A673 (cell line): Measurements from ENCODE around the gene GLYATL2. TPM values are rescaled to one million over a fixed set of nuclear protein-coding genes. Genes with fewer than 3 reads are reported as not detected.

ENCODE experiments used
- BruUV-seq: library from RNA; stranded (reverse); fragments of 400-500 nt; replicated peaks from 2 replicates; lab custom pipeline; 2021; lab: Mats Ljungman, UMichigan
- CTCF ChIA-PET: fragments of 300-600 bp; sonication (Branson Sonifier 250); formaldehyde crosslinking; loops from one replicate; lab custom pipeline; 2022; ENCODE audit warnings: antibody characterized with exemption; lab: Charles Lee
- POLR2A ChIA-PET: fragments of 300-600 bp; sonication (Branson Sonifier 250); formaldehyde crosslinking; loops from one replicate; lab custom pipeline; 2022; ENCODE audit warnings: antibody characterized with exemption; ENCODE audit not compliant: low non-redundant PET; lab: Charles Lee
- DNase-seq: peaks from one replicate; pipeline ENCODE4 v3.0.0-alpha.2; 2015; ENCODE audit warnings: low spot score
- H3K27ac ChIP-seq: fragments of 200-600 bp; sonication (generic); 2 replicates; pipeline ENCODE4 v1.5.1; 2016; ENCODE audit warnings: mixed run types, low read depth, mild to moderate bottlenecking, mixed read lengths, antibody characterized with exemption, low read length; ENCODE audit not compliant: poor library complexity, severe bottlenecking
- H3K27me3 ChIP-seq: fragments of 200-600 bp; sonication (generic); replicated peaks from 2 replicates; pipeline ENCODE4 v1.6.1; 2017; ENCODE audit warnings: mixed run types, low read depth, mild to moderate bottlenecking, mixed read lengths, antibody characterized with exemption, low read length; ENCODE audit not compliant: insufficient read depth, poor library complexity
- H3K36me3 ChIP-seq: fragments of 200-600 bp; sonication (generic); 2 replicates; pipeline ENCODE4 v1.6.1; 2016; ENCODE audit warnings: mixed run types, mild to moderate bottlenecking, mixed read lengths, antibody characterized with exemption, low read length; ENCODE audit not compliant: insufficient read depth, poor library complexity, severe bottlenecking
- H3K4me1 ChIP-seq: fragments of 200-600 bp; sonication (generic); 2 replicates; pipeline ENCODE4 v1.6.1; 2017; ENCODE audit warnings: mixed run types, mild to moderate bottlenecking, mixed read lengths, antibody characterized with exemption, low read length; ENCODE audit not compliant: insufficient read depth, poor library complexity, severe bottlenecking
- H3K4me3 ChIP-seq: fragments of 200-600 bp; sonication (generic); 2 replicates; pipeline ENCODE4 v1.5.1; 2016; ENCODE audit warnings: low read depth, mixed run types, mild to moderate bottlenecking, mixed read lengths, low read length; ENCODE audit not compliant: poor library complexity, severe bottlenecking
- H3K9me3 ChIP-seq: fragments of 200-600 bp; sonication (generic); 2 replicates; pipeline ENCODE4 v1.6.1; 2016; ENCODE audit warnings: mixed run types, low read depth, mild to moderate bottlenecking, mixed read lengths, antibody characterized with exemption, low read length; ENCODE audit not compliant: poor library complexity, severe bottlenecking
- CTCF ChIP-seq: fragments of 300-800, 200-600 bp; sonication (generic); conservative IDR thresholded peaks from 2 replicates; pipeline ENCODE4 v1.5.1; 2017; ENCODE audit warnings: low read depth, mild to moderate bottlenecking, antibody characterized with exemption, low read length, moderate library complexity, mixed read lengths
- EZH2 ChIP-seq: fragments of 200-600 bp; sonication (generic); IDR thresholded peaks from 2 replicates; pipeline ENCODE4 v1.6.1; 2017; ENCODE audit warnings: borderline replicate concordance, low read depth, mild to moderate bottlenecking, mixed read lengths, antibody characterized with exemption, low read length; ENCODE audit not compliant: poor library complexity, severe bottlenecking
- intact Hi-C: fragments of 100-400 bp; cut with micrococcal nuclease; formaldehyde crosslinking; loops from one replicate; pipeline ENCODE4 v1.10.0; 2022; ENCODE audit not compliant: unreplicated experiment
- total RNA-seq: library from RNA; stranded (reverse); gene quantifications from 2 replicates; pipeline ENCODE4 v1.2.3, GENCODE V29; 2021

Gene GLYATL2
- total RNA-seq, 1 experiment from 2014 or later, result 1.7 TPM

DNA sequence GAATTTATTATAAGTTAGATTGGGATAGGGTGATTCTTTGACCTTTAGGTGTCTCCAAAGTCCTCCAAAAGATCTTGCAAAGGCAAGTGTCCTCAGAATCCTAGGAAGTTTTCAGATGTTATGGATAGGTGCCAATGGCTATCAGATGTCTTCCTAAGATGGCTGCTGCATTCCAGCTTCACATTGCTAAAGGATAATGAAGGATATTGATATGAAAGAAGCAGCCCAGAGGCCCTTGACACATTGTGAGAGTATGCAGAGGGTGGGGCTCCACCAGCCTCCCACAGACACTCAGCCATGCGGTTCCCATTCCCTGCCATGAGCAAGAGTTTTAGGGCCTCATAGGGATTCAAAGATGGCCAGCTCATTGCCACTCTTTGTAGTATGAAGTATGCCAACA is 22.3 kb upstream of the GLYATL2 start:
- no peak for TF ChIP-seq EZH2
- no peak for TF ChIP-seq CTCF
- H3K4me1 ChIP-seq, result no peaks in the 10 kb centered on the region
- intact Hi-C loops, result no loop called here
- ChIA-PET CTCF (no interaction called here), POLR2A (no interaction called here)
- no peak overlapping the region for H3K27ac ChIP-seq
- BruUV-seq, result no TSS peak
- no peaks in the 10 kb centered on the region for H3K36me3 ChIP-seq
- no peaks in the 10 kb centered on the region for H3K9me3 ChIP-seq
- no peak for DNase-seq
- H3K4me3 ChIP-seq, result no peak overlapping the region
- no peaks in the 10 kb centered on the region for H3K27me3 ChIP-seq

- intact Hi-C loops, result no loop called here
- BruUV-seq, result no TSS peak
Measured at GRCh38 chr11:58864335-58864734, 19.8 kb upstream of the GLYATL2 start.

GRCh38 chr11:58863697-58864096 is 19.2 kb upstream of the GLYATL2 start:
- ChIA-PET POLR2A (no interaction called here), CTCF (no interaction called here)
- intact Hi-C loops, result no loop called here
- BruUV-seq, result no TSS peak
- no peaks in the 10 kb centered on the region for H3K9me3 ChIP-seq
- no peaks in the 10 kb centered on the region for H3K36me3 ChIP-seq
- H3K27ac ChIP-seq, result no peak overlapping the region
- H3K4me3 ChIP-seq, result no peak overlapping the region
- DNase-seq, result no peak
- TF ChIP-seq EZH2, result no peak
- TF ChIP-seq CTCF, result no peak
- no peaks in the 10 kb centered on the region for H3K27me3 ChIP-seq
- no peaks in the 10 kb centered on the region for H3K4me1 ChIP-seq

More at GRCh38 chr11:58864335-58864734, 19.8 kb upstream of the GLYATL2 start:
- H3K4me3 ChIP-seq, result no peak overlapping the region
- ChIA-PET CTCF (no interaction called here), POLR2A (no interaction called here)
- TF ChIP-seq EZH2 (no peak), CTCF (no peak)
- no peak overlapping the region for H3K27ac ChIP-seq
- no peaks in the 10 kb centered on the region for H3K36me3 ChIP-seq
- no peaks in the 10 kb centered on the region for H3K4me1 ChIP-seq
- no peaks in the 10 kb centered on the region for H3K9me3 ChIP-seq
- H3K27me3 ChIP-seq, result no peaks in the 10 kb centered on the region
- no peak for DNase-seq
